ENCODE results near the gene RPL23. TPM values are rescaled to one million over a fixed set of nuclear protein-coding genes. Genes with fewer than 3 reads are reported as not detected.

RPL23 gene
- total and polyA plus RNA-seq, 10 of the 15 experiments (the other 5 are each of a cell fraction or from before 2014, with no cell fraction given): 2,200 to 4,821 (median 3,043) TPM

DNA sequence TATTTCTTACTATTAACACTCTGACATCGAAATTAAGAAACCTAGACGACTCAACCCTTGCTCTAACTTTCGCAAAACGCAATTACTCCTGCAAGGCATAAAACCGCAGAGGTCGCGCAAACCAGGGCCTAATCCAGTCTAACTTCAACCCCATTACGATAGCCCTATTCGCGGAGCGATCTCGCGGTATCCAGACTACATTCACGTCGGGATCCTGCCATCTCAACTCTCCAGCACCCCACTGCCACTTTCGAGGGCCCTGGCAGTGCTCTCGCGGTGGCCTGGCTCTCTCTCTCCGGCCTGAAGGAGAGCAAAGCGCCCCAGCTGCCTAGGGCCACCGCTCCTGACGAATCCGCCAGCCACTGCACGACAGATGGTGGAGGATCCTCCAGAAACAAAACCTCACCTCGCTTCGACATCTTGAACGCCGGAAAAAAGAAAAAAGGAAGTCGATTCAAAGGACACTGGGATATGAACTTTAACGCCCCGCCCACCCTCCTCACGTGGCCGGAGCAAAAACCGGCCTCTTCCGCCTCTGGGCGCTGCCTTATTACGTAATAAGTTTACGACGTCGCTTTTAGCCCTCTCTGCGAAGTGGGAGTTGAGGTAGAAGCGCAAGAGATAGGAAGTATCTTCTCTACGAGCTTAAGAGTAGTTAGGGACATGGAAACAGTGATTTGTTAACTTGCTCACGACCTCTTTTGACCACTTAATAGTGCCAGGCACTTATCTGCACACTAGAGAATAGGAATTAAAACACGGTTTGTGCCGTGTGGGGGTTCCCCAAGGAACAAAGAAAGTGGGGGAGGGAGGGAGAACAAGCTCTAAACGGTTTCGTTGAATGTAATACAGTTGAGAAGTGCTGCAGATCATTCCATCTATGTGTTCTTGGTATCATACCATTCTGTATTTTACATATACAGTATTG is at the start of gene RPL23 (continued):
- TF ChIP-seq, protein P1, sequence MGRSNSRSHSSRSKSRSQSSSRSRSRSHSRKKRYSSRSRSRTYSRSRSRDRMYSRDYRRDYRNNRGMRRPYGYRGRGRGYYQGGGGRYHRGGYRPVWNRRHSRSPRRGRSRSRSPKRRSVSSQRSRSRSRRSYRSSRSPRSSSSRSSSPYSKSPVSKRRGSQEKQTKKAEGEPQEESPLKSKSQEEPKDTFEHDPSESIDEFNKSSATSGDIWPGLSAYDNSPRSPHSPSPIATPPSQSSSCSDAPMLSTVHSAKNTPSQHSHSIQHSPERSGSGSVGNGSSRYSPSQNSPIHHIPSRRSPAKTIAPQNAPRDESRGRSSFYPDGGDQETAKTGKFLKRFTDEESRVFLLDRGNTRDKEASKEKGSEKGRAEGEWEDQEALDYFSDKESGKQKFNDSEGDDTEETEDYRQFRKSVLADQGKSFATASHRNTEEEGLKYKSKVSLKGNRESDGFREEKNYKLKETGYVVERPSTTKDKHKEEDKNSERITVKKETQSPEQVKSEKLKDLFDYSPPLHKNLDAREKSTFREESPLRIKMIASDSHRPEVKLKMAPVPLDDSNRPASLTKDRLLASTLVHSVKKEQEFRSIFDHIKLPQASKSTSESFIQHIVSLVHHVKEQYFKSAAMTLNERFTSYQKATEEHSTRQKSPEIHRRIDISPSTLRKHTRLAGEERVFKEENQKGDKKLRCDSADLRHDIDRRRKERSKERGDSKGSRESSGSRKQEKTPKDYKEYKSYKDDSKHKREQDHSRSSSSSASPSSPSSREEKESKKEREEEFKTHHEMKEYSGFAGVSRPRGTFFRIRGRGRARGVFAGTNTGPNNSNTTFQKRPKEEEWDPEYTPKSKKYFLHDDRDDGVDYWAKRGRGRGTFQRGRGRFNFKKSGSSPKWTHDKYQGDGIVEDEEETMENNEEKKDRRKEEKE (IDR thresholded peaks at IDR 0.05): no peak
- TF ChIP-seq ZNF207 (IDR thresholded peaks at IDR 0.05; ENCODE audit: borderline replicate concordance) (peak; percentile 84; the same call in 1 of the 2 replicates), PBX3 (IDR thresholded peaks at IDR 0.05; ENCODE audit: insufficient replicate concordance, low read depth, low read length) (no peak), PAX8 (IDR thresholded peaks at IDR 0.05) (peak; percentile 83; the same call in 1 of the 2 replicates), SRF (IDR thresholded peaks at IDR 0.05; ENCODE audit: low read depth in 2 of 2, low read length in 2 of 2) (peak in 1 of 2 experiments; percentile 85; a peak in 2 of 4 replicates), ZNF274 (IDR thresholded peaks at IDR 0.05; ENCODE audit: insufficient read depth, insufficient read length) (no peak), NR2C2 (IDR thresholded peaks at IDR 0.05; ENCODE audit: borderline replicate concordance, control insufficient read depth, insufficient read length, low read depth) (no peak), IKZF2 (IDR thresholded peaks at IDR 0.05) (peak; percentile 11 to 57; a peak in 2 of 4 replicates), NRF1 (conservative IDR thresholded peaks at IDR 0.05; ENCODE audit: low read depth, low read length) (no peak), BHLHE40 (IDR thresholded peaks at IDR 0.05; ENCODE audit: borderline replicate concordance in 1 of 2, low read depth in 2 of 2, low read length in 1 of 2) (peak; percentile 77 to 79), ZNF622 (IDR thresholded peaks at IDR 0.05) (no peak), RELA (IDR thresholded peaks at IDR 0.05; ENCODE audit: borderline replicate concordance, partially characterized antibody) (peak; percentile 84), PML (IDR thresholded peaks at IDR 0.05; ENCODE audit: low read length) (peak; percentile 99), KAT2A (conservative IDR thresholded peaks at IDR 0.05; ENCODE audit: control insufficient read depth, low read depth, low read length) (0 out of 2 replicates have a peak, but pooled peaks have one; percentile 23), SUPT20H (IDR thresholded peaks at IDR 0.05; ENCODE audit: borderline replicate concordance, control insufficient read depth, low read depth, low read length) (no peak), BACH1 (IDR thresholded peaks at IDR 0.05; ENCODE audit: borderline replicate concordance) (peak; percentile 48; the same call in 1 of the 2 replicates), BMI1 (IDR thresholded peaks at IDR 0.05; ENCODE audit: borderline replicate concordance) (no peak), ZNF24 (IDR thresholded peaks at IDR 0.05) (no peak)
- TF ChIP-seq, protein P2, sequence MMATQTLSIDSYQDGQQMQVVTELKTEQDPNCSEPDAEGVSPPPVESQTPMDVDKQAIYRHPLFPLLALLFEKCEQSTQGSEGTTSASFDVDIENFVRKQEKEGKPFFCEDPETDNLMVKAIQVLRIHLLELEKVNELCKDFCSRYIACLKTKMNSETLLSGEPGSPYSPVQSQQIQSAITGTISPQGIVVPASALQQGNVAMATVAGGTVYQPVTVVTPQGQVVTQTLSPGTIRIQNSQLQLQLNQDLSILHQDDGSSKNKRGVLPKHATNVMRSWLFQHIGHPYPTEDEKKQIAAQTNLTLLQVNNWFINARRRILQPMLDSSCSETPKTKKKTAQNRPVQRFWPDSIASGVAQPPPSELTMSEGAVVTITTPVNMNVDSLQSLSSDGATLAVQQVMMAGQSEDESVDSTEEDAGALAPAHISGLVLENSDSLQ (IDR thresholded peaks at IDR 0.05): 0 out of 2 replicates have a peak, but pooled peaks have one; percentile 20
- TF ChIP-seq, protein P3, sequence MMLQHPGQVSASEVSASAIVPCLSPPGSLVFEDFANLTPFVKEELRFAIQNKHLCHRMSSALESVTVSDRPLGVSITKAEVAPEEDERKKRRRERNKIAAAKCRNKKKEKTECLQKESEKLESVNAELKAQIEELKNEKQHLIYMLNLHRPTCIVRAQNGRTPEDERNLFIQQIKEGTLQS (IDR thresholded peaks at IDR 0.05; ENCODE audit: borderline replicate concordance, extremely low read depth, low read depth, low read length): peak; percentile 96
- TF ChIP-seq, protein P4, sequence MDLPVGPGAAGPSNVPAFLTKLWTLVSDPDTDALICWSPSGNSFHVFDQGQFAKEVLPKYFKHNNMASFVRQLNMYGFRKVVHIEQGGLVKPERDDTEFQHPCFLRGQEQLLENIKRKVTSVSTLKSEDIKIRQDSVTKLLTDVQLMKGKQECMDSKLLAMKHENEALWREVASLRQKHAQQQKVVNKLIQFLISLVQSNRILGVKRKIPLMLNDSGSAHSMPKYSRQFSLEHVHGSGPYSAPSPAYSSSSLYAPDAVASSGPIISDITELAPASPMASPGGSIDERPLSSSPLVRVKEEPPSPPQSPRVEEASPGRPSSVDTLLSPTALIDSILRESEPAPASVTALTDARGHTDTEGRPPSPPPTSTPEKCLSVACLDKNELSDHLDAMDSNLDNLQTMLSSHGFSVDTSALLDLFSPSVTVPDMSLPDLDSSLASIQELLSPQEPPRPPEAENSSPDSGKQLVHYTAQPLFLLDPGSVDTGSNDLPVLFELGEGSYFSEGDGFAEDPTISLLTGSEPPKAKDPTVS (IDR thresholded peaks at IDR 0.05; ENCODE audit: low read depth, low read length): no peak

Data from GM12878 (cell line).